IMR-90 (cell line): ENCODE results near the gene TMSB10. TPM values are rescaled to one million over a fixed set of nuclear protein-coding genes. Genes with fewer than 3 reads are reported as not detected.

Source experiments
- ATAC-seq: fragments of 200-7000 bp; cut with Tn5 transposase; 2 replicates; pipeline ENCODE4 v1.9.1; 2020; ENCODE audit warnings: low read depth, mild to moderate bottlenecking, moderate library complexity
- BruUV-seq: library from RNA; stranded (reverse); fragments of 400-500 nt; replicated peaks from 2 replicates; lab custom pipeline; 2021; lab: Mats Ljungman, UMichigan
- CTCF ChIA-PET: fragments of 300-600 bp; formaldehyde crosslinking; extraction: SDS; loops from one replicate; lab custom pipeline; 2021; ENCODE audit warnings: antibody characterized with exemption; lab: Yijun Ruan, JAX
- POLR2A ChIA-PET: fragments of 300-600 bp; sonication (Branson Sonifier 250); formaldehyde crosslinking; loops from one replicate; lab custom pipeline; 2022; ENCODE audit warnings: antibody characterized with exemption; ENCODE audit not compliant: unreplicated experiment; lab: Charles Lee
- DNase-seq: peaks from one replicate; pipeline ENCODE4 v3.0.0; 2013
- H2AFZ ChIP-seq: replicated peaks from 2 replicates; pipeline ENCODE3; 2013; ENCODE audit warnings: low read length, mild to moderate bottlenecking; ENCODE audit not compliant: poor library complexity
- H2AK5ac ChIP-seq: 2 replicates; pipeline ENCODE4 v1.6.1; 2013; ENCODE audit warnings: low read depth, low read length, inconsistent platforms
- H2AK9ac ChIP-seq: replicated peaks from 2 replicates; pipeline ENCODE3; 2013; ENCODE audit warnings: mild to moderate bottlenecking, low read depth, low read length, moderate library complexity; ENCODE audit not compliant: poor library complexity
- H2BK120ac ChIP-seq: 2 replicates; pipeline ENCODE4 v1.6.1; 2013; ENCODE audit warnings: low read depth, low read length, inconsistent platforms
- H2BK15ac ChIP-seq: 3 replicates; pipeline ENCODE4 v1.6.1; 2013; ENCODE audit warnings: low read depth, low read length, inconsistent platforms
- H2BK20ac ChIP-seq: 2 replicates; pipeline ENCODE4 v1.6.1; 2013; ENCODE audit warnings: low read depth, mild to moderate bottlenecking, inconsistent platforms, low read length, moderate library complexity
- H2BK5ac ChIP-seq: 2 replicates; pipeline ENCODE4 v1.6.1; 2013; ENCODE audit warnings: mild to moderate bottlenecking, low read depth, low read length, inconsistent platforms; ENCODE audit not compliant: poor library complexity, severe bottlenecking
- H3K14ac ChIP-seq: replicated peaks from 2 replicates; pipeline ENCODE4 v1.6.1; 2013; ENCODE audit warnings: low read depth, low read length, inconsistent platforms
- H3K18ac ChIP-seq: 2 replicates; pipeline ENCODE4 v1.6.1; 2013; ENCODE audit warnings: low read depth, low read length, control low read depth
- H3K23ac ChIP-seq: 2 replicates; pipeline ENCODE4 v1.6.1; 2013; ENCODE audit warnings: low read depth, low read length, inconsistent platforms
- H3K27ac ChIP-seq: 2 replicates; pipeline ENCODE4 v1.5.1; 2013; ENCODE audit warnings: mild to moderate bottlenecking, control low read depth, low read length; ENCODE audit not compliant: insufficient read depth
- H3K27me3 ChIP-seq: 2 replicates; pipeline ENCODE4 v1.6.1; 2013; ENCODE audit warnings: low read length; ENCODE audit not compliant: control insufficient read depth, insufficient read depth
- H3K36me3 ChIP-seq: 2 replicates; pipeline ENCODE4 v1.6.1; 2013; ENCODE audit warnings: low read length, mixed read lengths; ENCODE audit not compliant: control insufficient read depth, insufficient read depth
- H3K4ac ChIP-seq: 2 replicates; pipeline ENCODE4 v1.6.1; 2013; ENCODE audit warnings: low read depth, low read length, inconsistent platforms
- H3K4me1 ChIP-seq: 2 replicates; pipeline ENCODE4 v1.6.1; 2013; ENCODE audit warnings: low read length, mixed read lengths; ENCODE audit not compliant: control insufficient read depth, insufficient read depth
- H3K4me2 ChIP-seq: 2 replicates; pipeline ENCODE4 v1.6.1; 2013; ENCODE audit warnings: low read depth, mild to moderate bottlenecking, control low read depth, low read length, moderate library complexity
- H3K4me3 ChIP-seq: 2 replicates; pipeline ENCODE4 v1.5.1; 2013; ENCODE audit warnings: low read depth, mild to moderate bottlenecking, control low read depth, low read length, moderate library complexity; ENCODE audit not compliant: insufficient read depth
- H3K56ac ChIP-seq: 2 replicates; pipeline ENCODE4 v1.6.1; 2013; ENCODE audit warnings: low read length, inconsistent platforms; ENCODE audit not compliant: insufficient read depth; ENCODE audit errors: extremely low read depth
- H3K79me1 ChIP-seq, 2 experiments: 2 replicates each; pipeline ENCODE4 v1.6.1; 2013; ENCODE audit warnings: low read length in 2 of 2, inconsistent platforms in 1 of 2, low read depth in 1 of 2
- H3K9ac ChIP-seq: 2 replicates; pipeline ENCODE4 v1.6.1; 2013; ENCODE audit warnings: low read depth, low read length, control low read depth
- H3K9me1 ChIP-seq: 2 replicates; pipeline ENCODE4 v1.6.1; 2013; ENCODE audit warnings: low read length, inconsistent platforms; ENCODE audit not compliant: insufficient read depth
- H3K9me3 ChIP-seq: 2 replicates; pipeline ENCODE4 v1.6.1; 2013; ENCODE audit warnings: low read length; ENCODE audit not compliant: control insufficient read depth, insufficient read depth
- H4K20me1 ChIP-seq: 2 replicates; pipeline ENCODE4 v1.6.1; 2013; ENCODE audit warnings: low read length, inconsistent platforms; ENCODE audit not compliant: insufficient read depth
- H4K5ac ChIP-seq: 2 replicates; pipeline ENCODE4 v1.6.1; 2013; ENCODE audit warnings: mild to moderate bottlenecking, low read depth, low read length, control low read depth
- H4K8ac ChIP-seq, 2 experiments: 2 replicates each; pipeline ENCODE4 v1.6.1; 2013; ENCODE audit warnings: low read depth in 2 of 2, low read length in 2 of 2, control low read depth in 1 of 2, inconsistent platforms in 1 of 2
- H4K91ac ChIP-seq: 2 replicates; pipeline ENCODE4 v1.6.1; 2013; ENCODE audit warnings: low read depth, low read length, inconsistent platforms; ENCODE audit not compliant: insufficient read depth
- BHLHE40 ChIP-seq: fragments of 150-350 bp; IDR thresholded peaks from 2 replicates; pipeline ENCODE4 v1.6.1; 2016; ENCODE audit warnings: mild to moderate bottlenecking, low read depth, low read length
- CEBPB ChIP-seq: IDR thresholded peaks from 2 replicates; pipeline ENCODE4 v1.6.1; 2012; ENCODE audit warnings: low read depth, low read length, improper control_type of control experiment
- FOS ChIP-seq: fragments of 150-350 bp; IDR thresholded peaks from 2 replicates; pipeline ENCODE4 v1.6.1; 2016; ENCODE audit warnings: low read depth, low read length
- MAFK ChIP-seq: IDR thresholded peaks from 2 replicates; pipeline ENCODE4 v1.6.1; 2012; ENCODE audit warnings: low read depth, low read length, improper control_type of control experiment
- MAZ ChIP-seq: IDR thresholded peaks from 2 replicates; pipeline ENCODE4 v1.6.1; 2012; ENCODE audit warnings: low read depth, mild to moderate bottlenecking, low read length, improper control_type of control experiment, moderate library complexity, borderline replicate concordance
- NFE2L2 ChIP-seq: fragments of 150-350 bp; IDR thresholded peaks from 2 replicates; pipeline ENCODE4 v1.6.1; 2016; ENCODE audit warnings: low read depth, mild to moderate bottlenecking, low read length
- POLR2A ChIP-seq: IDR thresholded peaks from 2 replicates; pipeline ENCODE4 v1.6.1; 2012; ENCODE audit warnings: mild to moderate bottlenecking, low read depth, low read length
- RCOR1 ChIP-seq: IDR thresholded peaks from 2 replicates; pipeline ENCODE4 v1.6.1; 2012; ENCODE audit warnings: mild to moderate bottlenecking, low read length, improper control_type of control experiment; ENCODE audit not compliant: insufficient replicate concordance
- RFX5 ChIP-seq: IDR thresholded peaks from 2 replicates; pipeline ENCODE4 v1.8.0; 2012; ENCODE audit warnings: low read depth, mild to moderate bottlenecking, low read length, moderate library complexity
- SMC3 ChIP-seq: fragments of 150-350 bp; IDR thresholded peaks from 2 replicates; pipeline ENCODE4 v1.6.1; 2016; ENCODE audit warnings: low read depth, mild to moderate bottlenecking, antibody characterized with exemption, low read length, moderate library complexity
- WGBS, 2 experiments: methylation state at CpG; one replicate each; pipeline versions ENCODE4 v1.1.5 to v1.1.7; 2013; ENCODE audit warnings: missing lambda C conversion rate in 2 of 2; ENCODE audit not compliant: insufficient read length in 1 of 2; ENCODE audit errors: extremely low coverage in 2 of 2; 5-methylcytosine and 5-hydroxymethylcytosine counted together
- dilution Hi-C: fragments of 300-500 bp; cut with HindIII; formaldehyde crosslinking; loops from one replicate; pipeline ENCODE4 v1.14.3; 2018; ENCODE audit warnings: low sequenced_read_pairs; ENCODE audit not compliant: unreplicated experiment
- in situ Hi-C: fragments of 300-500 bp; cut with MboI; formaldehyde crosslinking; loops from 3 replicates; pipeline ENCODE4 v1.14.3; 2019; ENCODE audit warnings: low sequenced_read_pairs, inconsistent platforms, mixed read lengths
- intact Hi-C: fragments of 100-400 bp; cut with micrococcal nuclease; formaldehyde crosslinking; loops from 2 replicates; pipeline ENCODE4 v1.10.0; 2022
- polyA plus RNA-seq, 3 experiments: library from polyadenylated mRNA; depleted of rRNA; stranded (reverse); fragments of >200 nt; gene quantifications; 2 replicates each; pipeline ENCODE4 v1.2.3, GENCODE V29; 2012; ENCODE audit warnings: low replicate concordance in 1 of 3
- total RNA-seq: library from RNA; depleted of rRNA; stranded (reverse); fragments of >200 nt; gene quantifications from 2 replicates; pipeline ENCODE4 v1.2.3, GENCODE V29; 2012
- TF ChIP-seq, protein P1 (sequence below): fragments of 150-350 bp; IDR thresholded peaks from 2 replicates; pipeline ENCODE4 v1.6.1; 2016; ENCODE audit warnings: low read depth, mild to moderate bottlenecking, low read length, moderate library complexity, borderline replicate concordance

Gene TMSB10
- total and polyA plus RNA-seq, 2 of the 4 experiments (the other 2 are of a cell fraction) = 3,620 to 5,527 TPM

DNA sequence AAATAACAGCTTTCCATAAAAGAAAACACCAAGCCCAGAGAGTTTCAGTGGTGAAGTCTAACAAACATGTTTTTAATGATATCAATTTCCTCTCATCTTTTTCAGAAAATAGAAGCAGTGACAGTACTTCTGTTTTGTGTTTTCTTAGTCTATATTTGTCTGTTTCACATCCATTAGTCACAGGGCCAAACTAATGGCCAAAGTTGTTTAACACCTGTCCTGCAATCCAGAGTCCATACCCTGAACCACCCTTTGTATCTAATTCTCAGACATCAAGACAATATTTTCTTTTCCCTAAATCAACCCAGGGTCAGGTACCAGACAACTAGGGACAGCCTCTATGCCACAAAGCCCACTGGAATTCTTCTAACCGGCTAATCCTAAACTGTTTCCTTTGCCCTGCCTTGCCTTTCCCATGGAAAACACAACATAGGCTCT lies 25.9 kb downstream of the TMSB10 start:
- DNase-seq (no peak), ATAC-seq (no peak)
- H3K4me1 ChIP-seq = no peaks in the 10 kb centered on the region
- H3K79me1 ChIP-seq = peaks cover 0 to 4% of the 10 kb centered on the region in 2 experiments; a peak in 2 of 4 replicates
- no peak overlapping the region for H2BK5ac ChIP-seq
- no peak overlapping the region for H3K14ac ChIP-seq
- no peaks in the 10 kb centered on the region for H3K36me3 ChIP-seq
- H3K4ac ChIP-seq = no peak overlapping the region
- H3K9ac ChIP-seq = no peak overlapping the region
- in situ Hi-C loops (no loop called here), intact Hi-C loops (no loop called here), dilution Hi-C loops (no loop called here)
- WGBS, 2 experiments = 50% methylated on average over 1 of the region's 1 CpG; no CpG with 5 or more reads in 1 of the 2 experiments
- no peak overlapping the region for H2AK5ac ChIP-seq
- H2AFZ ChIP-seq = no peak overlapping the region
- H4K20me1 ChIP-seq = no peaks in the 10 kb centered on the region
- no peak overlapping the region for H3K27ac ChIP-seq
- POLR2A ChIA-PET = no interaction called here
- CTCF ChIA-PET = no interaction called here
- no peak overlapping the region for H4K8ac ChIP-seq
- no peak overlapping the region for H4K91ac ChIP-seq
- no peak overlapping the region for H2BK15ac ChIP-seq
- no peak overlapping the region for H3K4me2 ChIP-seq
- no peak overlapping the region for H3K23ac ChIP-seq
- H4K5ac ChIP-seq = no peak overlapping the region
- no peak overlapping the region for H2BK120ac ChIP-seq
- BruUV-seq = no TSS peak
- no peak overlapping the region for H3K56ac ChIP-seq
- H3K9me3 ChIP-seq = no peaks in the 10 kb centered on the region
- TF ChIP-seq NFE2L2 (no peak), FOS (no peak), POLR2A (no peak), SMC3 (no peak), BHLHE40 (no peak), MAFK (no peak), CEBPB (no peak), RFX5 (no peak), MAZ (no peak), RCOR1 (no peak)
- TF ChIP-seq, protein P1, sequence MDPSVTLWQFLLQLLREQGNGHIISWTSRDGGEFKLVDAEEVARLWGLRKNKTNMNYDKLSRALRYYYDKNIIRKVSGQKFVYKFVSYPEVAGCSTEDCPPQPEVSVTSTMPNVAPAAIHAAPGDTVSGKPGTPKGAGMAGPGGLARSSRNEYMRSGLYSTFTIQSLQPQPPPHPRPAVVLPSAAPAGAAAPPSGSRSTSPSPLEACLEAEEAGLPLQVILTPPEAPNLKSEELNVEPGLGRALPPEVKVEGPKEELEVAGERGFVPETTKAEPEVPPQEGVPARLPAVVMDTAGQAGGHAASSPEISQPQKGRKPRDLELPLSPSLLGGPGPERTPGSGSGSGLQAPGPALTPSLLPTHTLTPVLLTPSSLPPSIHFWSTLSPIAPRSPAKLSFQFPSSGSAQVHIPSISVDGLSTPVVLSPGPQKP = no peak
- H3K9me1 ChIP-seq = no peaks in the 10 kb centered on the region
- no peak overlapping the region for H2AK9ac ChIP-seq
- H3K4me3 ChIP-seq = no peak overlapping the region
- H2BK20ac ChIP-seq = no peak overlapping the region
- H3K27me3 ChIP-seq = no peaks in the 10 kb centered on the region
- H3K18ac ChIP-seq = no peak overlapping the region
